ENCODE results near the gene DEPDC5.

- TF ChIP-seq POLR2AphosphoS5 (IDR thresholded peaks at IDR 0.05; ENCODE audit: low read depth, low read length) (no peak), SIN3A (IDR thresholded peaks at IDR 0.05; ENCODE audit: borderline replicate concordance, insufficient read depth, low read length) (no peak)
Observed at GRCh38 chr22:31940506-31940905, 186.7 kb downstream of the DEPDC5 start.
